HepG2 (cell line): ENCODE results near the gene ZNF467.

Source experiments
- GTF2F1 ChIP-seq: fragments of 150-350 bp; IDR thresholded peaks from 2 replicates; pipeline ENCODE4 v1.6.1; 2014; ENCODE audit warnings: low read length
- HNRNPH1 ChIP-seq: fragments of 200-400 bp; formaldehyde crosslinking; optimal IDR thresholded peaks from 2 replicates; pipeline ENCODE3; 2017; ENCODE audit warnings: mild to moderate bottlenecking, low read depth, low read length
- NCOR1 ChIP-seq: fragments of 200-600 bp; sonication (generic); IDR thresholded peaks from 2 replicates; pipeline ENCODE4 v1.7.0; 2017; ENCODE audit warnings: antibody characterized with exemption, low read length, borderline replicate concordance
- NFYC ChIP-seq: IDR thresholded peaks from 2 replicates; pipeline ENCODE4 v1.6.1; 2016; ENCODE audit warnings: missing genetic modification reagents, missing compliant biosample characterization
- PHF8 ChIP-seq: sonication (generic); formaldehyde crosslinking; IDR thresholded peaks from 2 replicates; pipeline ENCODE4 v1.5.0; 2020; ENCODE audit warnings: missing genetic modification reagents
- TCF7 ChIP-seq: sonication (generic); IDR thresholded peaks from 2 replicates; pipeline ENCODE4 v1.6.1; 2016; ENCODE audit warnings: antibody characterized with exemption, low read depth
- ZNF430 ChIP-seq: sonication (generic); formaldehyde crosslinking; IDR thresholded peaks from 2 replicates; pipeline ENCODE4 v1.9.0; 2021; ENCODE audit warnings: mild to moderate bottlenecking, missing genetic modification reagents
- TF ChIP-seq, protein P1 (sequence below): sonication (generic); formaldehyde crosslinking; IDR thresholded peaks from 2 replicates; pipeline ENCODE4 v1.5.0; 2020; ENCODE audit warnings: mild to moderate bottlenecking, missing genetic modification reagents, moderate library complexity
- TF ChIP-seq, protein P2 (sequence below): sonication (generic); formaldehyde crosslinking; IDR thresholded peaks from 2 replicates; pipeline ENCODE4 v1.4.0; 2020; ENCODE audit warnings: mild to moderate bottlenecking, missing genetic modification reagents

DNA sequence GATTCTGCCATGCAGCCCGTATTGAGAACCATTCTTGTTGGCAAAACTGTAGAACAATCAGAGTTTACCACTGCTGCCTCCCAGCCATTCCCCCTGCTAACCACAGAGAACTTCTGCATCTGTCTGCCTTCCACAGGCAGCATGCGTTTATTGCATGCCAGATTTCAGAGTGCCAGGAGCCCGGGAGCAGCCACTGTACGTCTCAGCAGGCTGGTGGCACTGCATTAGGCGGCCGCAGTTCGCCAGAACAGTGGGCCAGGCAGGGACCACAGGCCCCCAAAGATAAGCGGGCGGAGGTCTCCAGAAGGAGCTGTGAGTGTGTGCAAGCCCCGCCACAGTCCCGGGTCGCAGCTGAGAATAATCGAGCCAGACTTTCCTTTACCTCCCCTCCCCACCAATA is 31.8 kb downstream of the ZNF467 start:
- TF ChIP-seq HNRNPH1 (no peak), GTF2F1 (no peak), ZNF430 (CRISPR knock-in tag) (no peak), TCF7 (no peak), PHF8 (CRISPR knock-in tag) (no peak), NFYC (CRISPR knock-in tag) (no peak), NCOR1 (no peak)
- TF ChIP-seq, protein P1, sequence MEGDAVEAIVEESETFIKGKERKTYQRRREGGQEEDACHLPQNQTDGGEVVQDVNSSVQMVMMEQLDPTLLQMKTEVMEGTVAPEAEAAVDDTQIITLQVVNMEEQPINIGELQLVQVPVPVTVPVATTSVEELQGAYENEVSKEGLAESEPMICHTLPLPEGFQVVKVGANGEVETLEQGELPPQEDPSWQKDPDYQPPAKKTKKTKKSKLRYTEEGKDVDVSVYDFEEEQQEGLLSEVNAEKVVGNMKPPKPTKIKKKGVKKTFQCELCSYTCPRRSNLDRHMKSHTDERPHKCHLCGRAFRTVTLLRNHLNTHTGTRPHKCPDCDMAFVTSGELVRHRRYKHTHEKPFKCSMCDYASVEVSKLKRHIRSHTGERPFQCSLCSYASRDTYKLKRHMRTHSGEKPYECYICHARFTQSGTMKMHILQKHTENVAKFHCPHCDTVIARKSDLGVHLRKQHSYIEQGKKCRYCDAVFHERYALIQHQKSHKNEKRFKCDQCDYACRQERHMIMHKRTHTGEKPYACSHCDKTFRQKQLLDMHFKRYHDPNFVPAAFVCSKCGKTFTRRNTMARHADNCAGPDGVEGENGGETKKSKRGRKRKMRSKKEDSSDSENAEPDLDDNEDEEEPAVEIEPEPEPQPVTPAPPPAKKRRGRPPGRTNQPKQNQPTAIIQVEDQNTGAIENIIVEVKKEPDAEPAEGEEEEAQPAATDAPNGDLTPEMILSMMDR (CRISPR knock-in tag), result no peak
- TF ChIP-seq, protein P2, sequence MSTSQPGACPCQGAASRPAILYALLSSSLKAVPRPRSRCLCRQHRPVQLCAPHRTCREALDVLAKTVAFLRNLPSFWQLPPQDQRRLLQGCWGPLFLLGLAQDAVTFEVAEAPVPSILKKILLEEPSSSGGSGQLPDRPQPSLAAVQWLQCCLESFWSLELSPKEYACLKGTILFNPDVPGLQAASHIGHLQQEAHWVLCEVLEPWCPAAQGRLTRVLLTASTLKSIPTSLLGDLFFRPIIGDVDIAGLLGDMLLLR (CRISPR knock-in tag), result no peak
